Astrocyte (in vitro differentiated cells and primary cell): Measurements from ENCODE around the gene CLEC18C. TPM values are rescaled to one million over a fixed set of nuclear protein-coding genes. Genes with fewer than 3 reads are reported as not detected.
"Not testable (repeated sequence)": the region's sequence is repeated elsewhere in the genome, so short reads cannot be mapped to it uniquely, and the experiment has no call there.

Experiments used
- DNase-seq: peaks from one replicate; pipeline ENCODE4 v3.0.0-alpha.2; 2010; ENCODE audit warnings: low read depth
- FAIRE-seq: peaks from 2 replicates; lab custom pipeline; 2011; peaks lifted over from hg19 to GRCh38; lab: Jason Lieb, UNC
- H2AFZ ChIP-seq: 2 replicates; pipeline ENCODE4 v1.6.0; 2012; ENCODE audit warnings: low read depth, low read length, inconsistent platforms
- H3K27ac ChIP-seq: 2 replicates; pipeline ENCODE4 v1.5.1; 2011; ENCODE audit warnings: low read depth, low read length, inconsistent platforms
- H3K27me3 ChIP-seq: 2 replicates; pipeline ENCODE4 v1.6.0; 2011; ENCODE audit warnings: low read length, inconsistent platforms; ENCODE audit not compliant: insufficient read depth
- H3K36me3 ChIP-seq: 2 replicates; pipeline ENCODE4 v1.5.1; 2011; ENCODE audit warnings: low read length, inconsistent platforms; ENCODE audit not compliant: insufficient read depth
- H3K4me1 ChIP-seq: 2 replicates; pipeline ENCODE4 v1.5.1; 2011; ENCODE audit warnings: low read length, inconsistent platforms; ENCODE audit not compliant: insufficient read depth
- H3K4me2 ChIP-seq: 2 replicates; pipeline ENCODE4 v1.6.0; 2012; ENCODE audit warnings: low read length, inconsistent platforms
- H3K4me3 ChIP-seq: 2 replicates; pipeline ENCODE4 v1.5.1; 2011; ENCODE audit warnings: low read depth, mild to moderate bottlenecking, low read length, inconsistent platforms; ENCODE audit not compliant: insufficient read depth
- H3K79me2 ChIP-seq: 2 replicates; pipeline ENCODE4 v1.6.0; 2012; ENCODE audit warnings: mild to moderate bottlenecking, low read length, inconsistent platforms; ENCODE audit not compliant: insufficient read depth
- H3K9ac ChIP-seq: 2 replicates; pipeline ENCODE4 v1.6.0; 2012; ENCODE audit warnings: mild to moderate bottlenecking, low read length, inconsistent platforms
- H3K9me3 ChIP-seq: 2 replicates; pipeline ENCODE4 v1.5.1; 2012; ENCODE audit warnings: low read depth, mild to moderate bottlenecking, low read length, inconsistent platforms; ENCODE audit not compliant: insufficient read depth
- H4K20me1 ChIP-seq: 2 replicates; pipeline ENCODE4 v1.6.0; 2012; ENCODE audit warnings: low read length, inconsistent platforms; ENCODE audit not compliant: insufficient read depth
- H3K27ac Mint-ChIP-seq: one replicate; pipeline ENCODE4 v1.8.0; 2021; ENCODE audit warnings: mild to moderate bottlenecking, mixed read lengths; ENCODE audit not compliant: unreplicated experiment
- H3K27me3 Mint-ChIP-seq: one replicate; pipeline ENCODE4 v1.8.0; 2021; ENCODE audit warnings: low read depth, mixed read lengths; ENCODE audit not compliant: unreplicated experiment
- H3K36me3 Mint-ChIP-seq: one replicate; pipeline ENCODE4 v1.8.0; 2021; ENCODE audit warnings: low read depth, mixed read lengths; ENCODE audit not compliant: unreplicated experiment
- H3K4me1 Mint-ChIP-seq: one replicate; pipeline ENCODE4 v1.8.0; 2021; ENCODE audit warnings: low read depth, mixed read lengths; ENCODE audit not compliant: unreplicated experiment
- H3K4me3 Mint-ChIP-seq: one replicate; pipeline ENCODE4 v1.8.0; 2021; ENCODE audit warnings: mild to moderate bottlenecking, moderate library complexity, mixed read lengths; ENCODE audit not compliant: unreplicated experiment
- H3K9me3 Mint-ChIP-seq: one replicate; pipeline ENCODE4 v1.8.0; 2021; ENCODE audit warnings: mild to moderate bottlenecking, mixed read lengths; ENCODE audit not compliant: unreplicated experiment
- total RNA-seq: library from RNA; stranded (reverse); gene quantifications from 2 replicates; pipeline ENCODE4 v1.2.1, GENCODE V29; 2021

The CLEC18C gene
- total RNA-seq, 1 donor from 2014 or later, result 1.4 TPM

DNA sequence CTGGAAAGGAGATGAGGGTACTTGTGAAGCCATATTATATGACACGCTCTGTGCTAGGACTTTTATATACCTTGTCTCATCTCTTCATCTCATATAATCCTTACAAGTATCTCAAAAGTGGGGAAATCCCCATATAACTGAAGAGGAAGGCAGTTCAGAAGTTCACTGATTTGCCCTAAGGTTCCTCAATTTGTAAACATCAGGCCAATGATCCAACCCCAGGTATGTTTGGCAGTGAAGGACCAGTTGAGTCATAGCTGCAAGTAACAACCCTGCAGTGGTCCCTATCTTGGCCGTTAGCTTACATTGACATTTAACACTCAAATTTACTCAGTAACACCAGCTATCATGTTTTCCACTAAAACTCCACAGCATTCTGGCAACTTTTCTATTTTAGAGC, 45.0 kb downstream of the CLEC18C start:
- not testable (repeated sequence) for H3K36me3 ChIP-seq, H3K4me3 Mint-ChIP-seq, H3K36me3 Mint-ChIP-seq, FAIRE-seq, H3K9ac ChIP-seq, H3K27ac ChIP-seq, H3K27me3 Mint-ChIP-seq, H3K4me3 ChIP-seq, H3K4me2 ChIP-seq, DNase-seq, H3K79me2 ChIP-seq, H3K4me1 ChIP-seq, H3K9me3 ChIP-seq, H3K4me1 Mint-ChIP-seq, H4K20me1 ChIP-seq, H3K27ac Mint-ChIP-seq, H2AFZ ChIP-seq, H3K9me3 Mint-ChIP-seq, H3K27me3 ChIP-seq

DNA sequence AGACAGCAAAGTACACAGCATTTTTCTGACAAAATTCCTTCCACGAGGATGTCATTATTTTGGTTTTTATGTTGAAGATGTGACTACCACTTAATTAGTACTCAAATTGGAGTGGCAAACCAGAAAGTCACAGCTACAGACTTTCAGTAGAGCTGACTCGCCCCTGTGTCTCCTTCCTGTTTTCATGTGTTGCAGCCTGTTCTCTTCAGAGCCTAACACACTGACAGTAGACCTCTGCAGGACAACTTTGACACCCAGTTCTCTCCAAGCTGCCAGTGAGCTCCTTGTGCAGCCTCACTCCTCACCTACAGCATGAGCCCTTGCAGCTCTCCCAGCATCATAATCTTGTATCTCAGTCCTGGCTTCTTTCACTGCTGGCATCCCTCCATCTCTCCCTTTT, 49.0 kb downstream of the CLEC18C start:
- H3K9ac ChIP-seq, H3K9me3 Mint-ChIP-seq, H3K4me3 Mint-ChIP-seq, H3K4me2 ChIP-seq, H3K79me2 ChIP-seq, H3K36me3 Mint-ChIP-seq, H2AFZ ChIP-seq, H3K27me3 Mint-ChIP-seq, H3K27ac ChIP-seq, H3K36me3 ChIP-seq, H3K4me1 ChIP-seq, H3K9me3 ChIP-seq, H4K20me1 ChIP-seq, H3K4me1 Mint-ChIP-seq, H3K4me3 ChIP-seq, DNase-seq, H3K27me3 ChIP-seq, FAIRE-seq: not testable (repeated sequence)
- peak overlapping the region; percentile 23 for H3K27ac Mint-ChIP-seq

DNA sequence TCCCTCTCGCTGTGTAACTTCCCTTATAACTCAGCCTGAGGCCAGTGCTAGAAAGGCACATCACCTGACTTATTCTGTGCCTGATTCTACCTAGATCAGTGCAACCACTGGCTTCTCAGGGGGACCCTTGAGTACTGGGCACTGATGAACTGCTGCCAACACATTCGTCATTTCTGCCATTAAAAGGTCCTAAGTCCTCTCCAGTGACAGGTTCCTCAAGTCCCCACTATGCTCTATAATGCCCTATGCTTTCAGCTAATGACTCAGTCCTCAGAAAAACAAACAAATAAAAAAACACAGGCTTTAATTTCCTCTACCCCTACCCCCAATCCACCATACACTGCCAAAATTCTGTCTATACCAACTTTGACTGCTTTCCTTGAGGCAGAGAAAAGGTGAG, 49.6 kb downstream of the CLEC18C start:
- not testable (repeated sequence) for H3K4me1 Mint-ChIP-seq, H3K27ac ChIP-seq, H3K27me3 Mint-ChIP-seq, H3K79me2 ChIP-seq, H3K4me2 ChIP-seq, H3K9me3 ChIP-seq, H3K27me3 ChIP-seq, H4K20me1 ChIP-seq, H3K9me3 Mint-ChIP-seq, FAIRE-seq, H3K4me3 ChIP-seq, H3K4me3 Mint-ChIP-seq, H3K36me3 Mint-ChIP-seq, H2AFZ ChIP-seq, H3K9ac ChIP-seq, DNase-seq, H3K36me3 ChIP-seq, H3K4me1 ChIP-seq
- peak overlapping the region; percentile 20 for H3K27ac Mint-ChIP-seq

DNA sequence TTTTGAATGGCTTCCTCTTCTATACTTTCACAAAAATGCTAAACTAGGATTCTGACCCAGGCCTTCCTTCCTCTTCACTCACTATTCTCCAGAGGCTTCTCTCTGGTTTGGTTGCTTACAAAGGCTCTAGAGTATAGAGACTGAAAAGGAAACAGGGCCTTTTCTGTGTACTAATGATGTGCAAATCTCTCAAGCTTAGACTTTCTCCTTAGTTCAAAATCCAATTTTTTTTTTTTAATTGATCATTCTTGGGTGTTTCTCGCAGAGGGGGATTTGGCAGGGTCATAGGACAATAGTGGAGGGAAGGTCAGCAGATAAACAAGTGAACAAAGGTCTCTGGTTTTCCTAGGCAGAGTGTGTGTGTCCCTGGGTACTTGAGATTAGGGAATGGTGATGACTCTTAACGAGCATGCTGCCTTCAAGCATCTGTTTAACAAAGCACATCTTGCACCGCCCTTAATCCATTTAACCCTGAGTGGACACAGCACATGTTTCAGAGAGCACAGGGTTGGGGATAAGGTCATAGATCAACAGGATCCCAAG, 50.5 kb downstream of the CLEC18C start:
- H3K9me3 Mint-ChIP-seq, H3K79me2 ChIP-seq, H3K36me3 ChIP-seq, H3K27me3 Mint-ChIP-seq, H3K4me3 Mint-ChIP-seq, H3K27ac Mint-ChIP-seq, H4K20me1 ChIP-seq, H3K9ac ChIP-seq, H3K4me2 ChIP-seq, H3K4me1 Mint-ChIP-seq, H2AFZ ChIP-seq, H3K9me3 ChIP-seq, H3K27me3 ChIP-seq, H3K27ac ChIP-seq, DNase-seq, H3K36me3 Mint-ChIP-seq, H3K4me3 ChIP-seq, H3K4me1 ChIP-seq, FAIRE-seq: not testable (repeated sequence)

DNA sequence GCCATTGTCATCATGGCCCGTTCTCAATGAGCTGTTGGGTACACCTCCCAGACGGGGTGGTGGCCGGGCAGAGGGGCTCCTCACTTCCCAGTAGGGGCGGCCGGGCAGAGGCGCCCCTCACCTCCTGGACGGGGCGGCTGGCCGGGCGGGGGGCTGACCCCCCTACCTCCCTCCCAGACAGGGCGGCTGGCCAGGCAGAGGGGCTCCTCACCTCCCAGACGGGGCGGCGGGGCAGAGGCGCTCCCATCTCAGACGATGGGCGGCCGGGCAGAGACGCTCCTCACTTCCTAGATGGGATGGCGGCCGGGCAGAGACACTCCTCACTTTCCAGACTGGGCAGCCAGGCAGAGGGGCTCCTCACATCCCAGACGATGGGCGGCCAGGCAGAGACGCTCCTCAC, 51.1 kb downstream of the CLEC18C start:
- not testable (repeated sequence) for H3K4me3 Mint-ChIP-seq, H3K4me3 ChIP-seq, H4K20me1 ChIP-seq, H3K36me3 Mint-ChIP-seq, H3K27me3 ChIP-seq, H3K9me3 ChIP-seq, H2AFZ ChIP-seq, H3K4me1 ChIP-seq, H3K4me2 ChIP-seq, H3K36me3 ChIP-seq, H3K4me1 Mint-ChIP-seq, H3K27me3 Mint-ChIP-seq, H3K9me3 Mint-ChIP-seq, DNase-seq, H3K27ac ChIP-seq, H3K27ac Mint-ChIP-seq, FAIRE-seq, H3K79me2 ChIP-seq, H3K9ac ChIP-seq

DNA sequence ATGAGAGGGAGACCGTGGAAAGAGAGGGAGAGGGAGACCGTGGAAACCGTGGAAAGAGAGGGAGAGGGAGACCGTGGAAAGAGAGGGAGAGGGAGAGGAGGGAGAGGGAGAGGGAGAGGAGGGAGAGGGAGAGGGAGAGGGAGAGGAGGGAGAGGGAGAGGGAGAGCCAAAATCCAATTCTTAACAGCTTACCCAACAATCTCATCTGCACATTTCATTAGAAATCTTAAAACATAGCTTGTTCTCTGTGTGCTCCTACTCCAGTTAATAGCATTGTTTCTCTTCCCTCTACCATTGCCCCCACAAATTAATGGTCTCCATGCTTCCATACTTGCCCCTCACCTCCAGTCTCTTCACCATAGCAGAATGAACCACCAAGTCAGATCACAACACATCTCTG, 51.8 kb downstream of the CLEC18C start:
- not testable (repeated sequence) for H3K27ac ChIP-seq, H3K27me3 ChIP-seq, H3K9me3 Mint-ChIP-seq, H3K4me1 ChIP-seq, H3K36me3 Mint-ChIP-seq, H3K36me3 ChIP-seq, H3K4me3 ChIP-seq, DNase-seq, H2AFZ ChIP-seq, H3K27me3 Mint-ChIP-seq, H3K4me1 Mint-ChIP-seq, FAIRE-seq, H4K20me1 ChIP-seq, H3K27ac Mint-ChIP-seq, H3K9ac ChIP-seq, H3K4me3 Mint-ChIP-seq, H3K9me3 ChIP-seq, H3K4me2 ChIP-seq, H3K79me2 ChIP-seq
